ENCODE data around the gene ST7.

The ST7 gene

DNA sequence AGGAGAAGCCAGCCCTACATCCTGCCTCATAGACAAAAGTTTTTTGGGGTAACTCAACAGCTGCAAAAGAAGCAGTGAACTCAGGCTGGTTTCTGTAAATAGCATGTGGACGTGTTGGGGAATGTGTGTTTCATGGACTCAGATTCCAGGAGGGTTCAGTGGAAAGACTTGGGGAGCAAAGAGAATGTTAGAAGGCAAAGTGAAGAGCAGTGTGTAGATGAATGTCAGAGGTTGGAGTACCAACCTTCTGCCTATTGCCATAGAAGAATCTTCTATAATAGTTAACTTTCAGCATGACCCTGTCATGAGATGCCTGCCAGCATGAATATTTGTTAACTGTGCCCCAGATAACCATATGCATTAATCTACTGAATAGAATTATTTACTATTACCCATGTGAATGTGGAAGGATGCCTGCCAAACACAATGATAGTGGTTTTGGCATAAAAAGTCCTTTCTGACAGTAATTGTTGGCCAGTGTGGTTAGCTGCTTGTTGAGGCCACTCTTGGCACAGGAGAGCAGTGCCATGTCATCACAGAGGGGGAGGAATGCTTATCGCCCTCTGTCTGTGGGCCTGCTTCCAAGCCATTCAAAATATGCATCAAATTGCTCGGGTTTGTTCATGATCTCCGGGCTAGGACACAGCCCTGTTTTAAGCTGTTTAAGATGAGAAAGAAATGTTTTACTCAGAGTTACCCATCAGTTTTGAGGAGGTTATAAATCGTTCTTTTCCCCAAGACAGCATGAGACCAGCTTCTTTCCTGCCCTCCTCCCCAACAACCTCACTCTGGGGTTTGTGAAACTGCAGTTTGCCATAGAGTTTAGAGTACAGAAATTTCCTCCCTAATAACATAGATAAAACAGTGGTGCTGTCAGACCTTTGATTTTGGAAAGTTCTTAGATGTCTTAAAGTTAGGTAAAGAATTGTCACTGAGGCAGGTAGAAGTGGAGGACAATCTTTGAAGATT is 204.2 kb downstream of the ST7 start:
- DNase-seq (ENCODE audit: low spot score), result peak; percentile 78
- peak overlapping the region; percentile 5 for H3K4me3 ChIP-seq
- TF ChIP-seq, protein P1, sequence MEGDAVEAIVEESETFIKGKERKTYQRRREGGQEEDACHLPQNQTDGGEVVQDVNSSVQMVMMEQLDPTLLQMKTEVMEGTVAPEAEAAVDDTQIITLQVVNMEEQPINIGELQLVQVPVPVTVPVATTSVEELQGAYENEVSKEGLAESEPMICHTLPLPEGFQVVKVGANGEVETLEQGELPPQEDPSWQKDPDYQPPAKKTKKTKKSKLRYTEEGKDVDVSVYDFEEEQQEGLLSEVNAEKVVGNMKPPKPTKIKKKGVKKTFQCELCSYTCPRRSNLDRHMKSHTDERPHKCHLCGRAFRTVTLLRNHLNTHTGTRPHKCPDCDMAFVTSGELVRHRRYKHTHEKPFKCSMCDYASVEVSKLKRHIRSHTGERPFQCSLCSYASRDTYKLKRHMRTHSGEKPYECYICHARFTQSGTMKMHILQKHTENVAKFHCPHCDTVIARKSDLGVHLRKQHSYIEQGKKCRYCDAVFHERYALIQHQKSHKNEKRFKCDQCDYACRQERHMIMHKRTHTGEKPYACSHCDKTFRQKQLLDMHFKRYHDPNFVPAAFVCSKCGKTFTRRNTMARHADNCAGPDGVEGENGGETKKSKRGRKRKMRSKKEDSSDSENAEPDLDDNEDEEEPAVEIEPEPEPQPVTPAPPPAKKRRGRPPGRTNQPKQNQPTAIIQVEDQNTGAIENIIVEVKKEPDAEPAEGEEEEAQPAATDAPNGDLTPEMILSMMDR (IDR thresholded peaks at IDR 0.05), result no peak
- peak overlapping the region; percentile 52 to 67 for H3K27ac ChIP-seq

DNA sequence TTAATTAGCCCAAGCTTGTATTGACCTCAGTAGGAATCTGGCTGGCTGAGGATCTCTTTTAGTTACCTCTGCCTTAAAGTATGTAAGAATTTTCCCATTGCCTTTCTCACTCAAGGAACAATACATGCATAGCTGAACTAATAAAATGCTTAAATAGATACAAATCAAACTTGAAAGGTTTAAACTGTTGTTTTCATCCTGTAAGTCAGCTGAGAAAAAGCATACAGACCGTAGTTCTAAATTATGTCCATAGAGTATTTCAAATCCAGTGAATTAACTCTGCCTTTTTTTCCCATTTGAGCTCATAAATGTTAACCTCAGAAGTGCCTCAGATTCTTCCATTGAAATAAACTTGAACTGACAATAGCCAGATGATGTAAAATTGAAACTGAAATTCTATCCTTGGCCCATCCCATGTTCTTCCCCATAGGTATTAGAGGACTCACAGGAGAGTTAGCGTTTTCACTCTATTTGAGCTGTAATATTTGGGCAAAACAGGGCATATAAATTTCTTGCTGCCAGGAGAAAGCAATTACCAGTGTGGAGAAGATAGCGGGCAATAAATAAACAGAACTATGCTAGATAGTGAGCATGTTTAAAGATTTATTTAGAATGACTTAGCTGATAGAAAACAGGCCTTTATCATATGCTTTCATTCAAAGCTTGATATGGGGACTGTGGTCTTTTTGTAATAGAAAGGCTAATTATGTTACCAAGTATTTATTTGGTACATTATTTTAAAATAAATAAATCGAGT is 205.8 kb downstream of the ST7 start:
- H3K27ac ChIP-seq, result peak overlapping the region in 1 of 2 donors; percentile 26
- DNase-seq (ENCODE audit: low spot score), result no peak
- no peak overlapping the region for H3K4me3 ChIP-seq
- TF ChIP-seq, protein P1 (IDR thresholded peaks at IDR 0.05), result no peak

DNA sequence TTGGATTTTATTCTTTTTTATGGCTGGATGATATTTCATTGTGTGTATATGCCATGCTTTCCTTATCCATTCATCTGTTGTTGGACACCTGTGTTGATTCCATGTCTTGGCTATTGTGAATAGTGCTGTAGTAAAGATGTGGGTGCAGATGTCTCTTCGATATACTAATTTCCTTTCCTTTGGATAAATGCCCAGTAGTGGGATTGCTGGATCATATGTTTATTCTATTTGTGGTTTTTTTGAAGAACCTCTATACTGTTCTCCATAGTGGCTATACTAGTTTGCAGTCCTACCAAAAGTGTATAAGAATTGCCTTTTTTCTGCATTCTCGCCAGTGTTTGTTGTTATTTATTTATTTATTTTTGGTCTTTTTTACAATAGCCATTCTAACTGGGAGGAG is 209.8 kb downstream of the ST7 start:
- TF ChIP-seq, protein P1 (IDR thresholded peaks at IDR 0.05), result no peak
- no peak for DNase-seq (ENCODE audit: low spot score)
- H3K4me3 ChIP-seq, result no peak overlapping the region
- no peak overlapping the region for H3K27ac ChIP-seq

DNA sequence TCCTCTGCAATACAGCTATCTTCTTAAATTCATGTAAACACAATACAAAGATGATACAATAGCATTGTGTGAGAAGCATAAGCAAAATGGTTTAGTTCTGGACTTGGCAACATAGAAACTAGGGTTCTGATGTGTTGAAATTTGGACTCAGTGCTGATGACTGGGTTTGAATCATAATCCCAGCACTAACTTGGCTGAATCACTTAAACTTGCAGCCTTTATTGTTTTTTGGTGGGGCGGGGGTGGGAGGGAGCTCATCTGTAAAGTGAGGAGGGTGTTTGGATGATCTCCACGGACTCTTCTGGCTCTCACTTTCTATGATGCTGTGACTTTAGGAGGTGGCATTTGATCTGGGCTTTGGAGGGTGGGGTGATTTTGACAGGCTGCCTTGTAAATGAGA is 211.3 kb downstream of the ST7 start:
- H3K27ac ChIP-seq, result no peak overlapping the region
- DNase-seq (ENCODE audit: low spot score), result no peak
- no peak overlapping the region for H3K4me3 ChIP-seq
- TF ChIP-seq, protein P1 (IDR thresholded peaks at IDR 0.05), result no peak

DNA sequence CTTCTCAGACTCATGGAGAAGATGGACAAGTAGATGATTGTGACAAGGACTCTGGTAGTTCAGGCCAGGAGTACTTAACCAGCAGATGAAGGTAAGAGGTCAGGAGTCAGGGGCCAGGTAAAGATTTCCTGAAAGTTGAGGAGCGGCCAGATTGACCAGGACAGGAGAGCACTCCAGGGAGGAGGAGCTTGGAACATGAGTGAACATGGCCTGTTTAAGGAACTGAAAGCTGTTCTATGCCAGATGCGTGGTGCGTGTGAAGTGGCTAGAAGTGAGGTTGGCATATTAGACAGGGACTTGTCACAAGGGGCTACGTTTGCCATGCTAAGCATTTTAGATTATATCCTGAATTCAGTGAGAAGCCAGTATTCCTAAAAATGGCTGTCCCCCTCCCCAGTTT is 212.4 kb downstream of the ST7 start:
- TF ChIP-seq, protein P1 (IDR thresholded peaks at IDR 0.05), result no peak
- DNase-seq (ENCODE audit: low spot score), result no peak
- no peak overlapping the region for H3K27ac ChIP-seq
- no peak overlapping the region for H3K4me3 ChIP-seq

DNA sequence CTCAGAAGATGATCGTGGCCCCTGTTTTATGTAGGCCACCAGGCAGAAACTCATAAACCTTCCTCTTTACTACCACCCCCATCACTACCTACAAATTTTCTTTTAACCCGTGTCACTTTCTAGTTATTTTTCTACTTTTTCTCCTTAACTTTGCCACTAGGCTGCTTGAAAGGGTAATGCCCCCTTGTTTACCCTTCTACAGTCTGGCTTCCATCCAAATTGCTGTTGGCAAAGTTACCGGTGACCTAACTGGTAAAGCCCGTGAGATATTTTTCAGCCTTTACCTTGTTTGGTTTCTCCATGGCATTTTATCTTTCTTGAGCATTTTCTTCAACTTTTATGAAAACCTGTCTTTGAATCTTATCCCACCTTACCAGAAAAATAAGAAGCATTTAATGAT is 216.6 kb downstream of the ST7 start:
- Histone ChIP-seq H3K27ac (peak overlapping the region; percentile 15 to 32), H3K4me3 (no peak overlapping the region)
- no peak for DNase-seq (ENCODE audit: low spot score)
- TF ChIP-seq, protein P1 (IDR thresholded peaks at IDR 0.05), result no peak
